GM21717 (cell line): ENCODE data around the gene EIF4G3.
"Not testable (repeated sequence)": the region's sequence is repeated elsewhere in the genome, so short reads cannot be mapped to it uniquely, and the experiment has no call there.

ENCODE experiments used
- ATAC-seq: cut with Tn5 transposase; IDR thresholded peaks from one replicate; pipeline ENCODE4 v1.9.1; 2021; ENCODE audit warnings: mild to moderate bottlenecking, moderate library complexity; ENCODE audit not compliant: unreplicated experiment

EIF4G3 gene, protein sequence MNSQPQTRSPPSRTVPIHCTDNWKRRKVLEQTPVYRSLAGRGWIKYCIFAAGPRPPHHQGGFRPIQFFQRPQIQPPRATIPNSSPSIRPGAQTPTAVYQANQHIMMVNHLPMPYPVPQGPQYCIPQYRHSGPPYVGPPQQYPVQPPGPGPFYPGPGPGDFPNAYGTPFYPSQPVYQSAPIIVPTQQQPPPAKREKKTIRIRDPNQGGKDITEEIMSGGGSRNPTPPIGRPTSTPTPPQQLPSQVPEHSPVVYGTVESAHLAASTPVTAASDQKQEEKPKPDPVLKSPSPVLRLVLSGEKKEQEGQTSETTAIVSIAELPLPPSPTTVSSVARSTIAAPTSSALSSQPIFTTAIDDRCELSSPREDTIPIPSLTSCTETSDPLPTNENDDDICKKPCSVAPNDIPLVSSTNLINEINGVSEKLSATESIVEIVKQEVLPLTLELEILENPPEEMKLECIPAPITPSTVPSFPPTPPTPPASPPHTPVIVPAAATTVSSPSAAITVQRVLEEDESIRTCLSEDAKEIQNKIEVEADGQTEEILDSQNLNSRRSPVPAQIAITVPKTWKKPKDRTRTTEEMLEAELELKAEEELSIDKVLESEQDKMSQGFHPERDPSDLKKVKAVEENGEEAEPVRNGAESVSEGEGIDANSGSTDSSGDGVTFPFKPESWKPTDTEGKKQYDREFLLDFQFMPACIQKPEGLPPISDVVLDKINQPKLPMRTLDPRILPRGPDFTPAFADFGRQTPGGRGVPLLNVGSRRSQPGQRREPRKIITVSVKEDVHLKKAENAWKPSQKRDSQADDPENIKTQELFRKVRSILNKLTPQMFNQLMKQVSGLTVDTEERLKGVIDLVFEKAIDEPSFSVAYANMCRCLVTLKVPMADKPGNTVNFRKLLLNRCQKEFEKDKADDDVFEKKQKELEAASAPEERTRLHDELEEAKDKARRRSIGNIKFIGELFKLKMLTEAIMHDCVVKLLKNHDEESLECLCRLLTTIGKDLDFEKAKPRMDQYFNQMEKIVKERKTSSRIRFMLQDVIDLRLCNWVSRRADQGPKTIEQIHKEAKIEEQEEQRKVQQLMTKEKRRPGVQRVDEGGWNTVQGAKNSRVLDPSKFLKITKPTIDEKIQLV (N-terminal part only)

DNA sequence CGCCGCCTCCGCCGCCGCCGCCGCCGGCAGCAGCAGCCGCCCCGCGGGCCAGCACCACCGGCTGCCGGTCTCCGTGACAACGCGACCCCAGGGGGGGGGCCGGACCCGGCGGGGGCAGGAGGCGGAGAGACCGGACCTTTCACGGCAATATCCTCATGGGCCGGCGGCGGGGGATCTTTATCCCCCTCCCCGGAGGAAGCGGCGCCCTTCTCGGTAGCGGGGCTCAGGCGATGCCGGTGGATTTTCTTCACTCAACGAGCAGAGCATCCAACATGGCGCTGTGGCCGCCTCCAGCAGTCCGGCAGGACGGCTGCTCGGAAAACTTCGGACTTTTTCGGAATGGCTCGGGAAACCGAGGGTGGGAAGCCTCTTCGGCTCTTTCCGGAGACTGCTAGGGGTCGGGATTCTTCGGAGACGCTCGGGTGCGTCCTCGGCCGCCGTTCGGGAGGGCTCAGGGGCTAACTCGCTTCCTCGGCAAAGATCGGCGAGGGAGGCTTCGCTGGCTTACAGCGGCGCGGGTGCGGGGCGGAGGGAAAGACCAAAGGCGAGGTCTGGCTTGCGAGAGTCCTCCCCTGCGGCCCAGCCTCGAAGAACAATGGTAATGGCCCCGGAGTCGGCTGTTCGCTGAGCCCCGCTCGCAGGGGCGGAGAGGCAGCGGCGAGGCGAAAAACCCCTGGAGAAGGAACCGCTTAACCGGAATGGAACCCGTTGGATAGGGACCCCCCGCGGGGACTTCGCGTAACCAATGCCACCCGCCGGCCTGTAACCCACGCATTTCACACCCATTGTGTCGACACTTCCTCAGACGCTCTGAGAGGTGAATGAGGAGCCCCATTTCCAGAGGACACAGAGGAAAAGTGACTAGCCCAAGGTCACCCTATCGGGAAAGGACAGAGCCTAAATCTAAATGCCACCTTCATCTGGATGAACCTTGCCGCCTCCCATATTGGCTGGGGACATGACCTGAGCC is at the start of gene EIF4G3:
EIF4G3 (minus strand) TSS at position 312 of the 970 bp plus-strand sequence. CDS start 174,155 bp downstream, outside the sequence.
- peak; percentile 77 for ATAC-seq

DNA sequence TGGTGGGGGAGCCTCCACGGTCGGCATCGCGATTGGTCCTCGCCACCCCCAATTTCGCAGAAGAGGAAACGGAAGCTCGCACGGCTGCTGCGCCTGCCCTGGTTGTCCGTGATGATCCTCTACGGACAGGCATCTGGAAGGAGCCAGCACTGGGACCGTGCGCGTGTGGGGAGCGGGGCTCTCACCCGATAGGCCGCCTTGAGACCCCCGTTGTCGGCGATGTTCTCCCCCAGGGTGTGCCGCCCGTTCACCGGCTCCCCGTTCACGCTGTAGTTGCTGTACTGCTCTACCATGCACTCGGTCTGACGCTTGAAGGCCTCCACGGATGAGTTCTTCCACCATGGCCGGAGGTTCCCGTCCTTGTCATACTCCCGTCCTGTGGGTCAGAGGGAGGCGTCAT is 48.4 kb upstream of the EIF4G3 start:
- no peak for ATAC-seq

DNA sequence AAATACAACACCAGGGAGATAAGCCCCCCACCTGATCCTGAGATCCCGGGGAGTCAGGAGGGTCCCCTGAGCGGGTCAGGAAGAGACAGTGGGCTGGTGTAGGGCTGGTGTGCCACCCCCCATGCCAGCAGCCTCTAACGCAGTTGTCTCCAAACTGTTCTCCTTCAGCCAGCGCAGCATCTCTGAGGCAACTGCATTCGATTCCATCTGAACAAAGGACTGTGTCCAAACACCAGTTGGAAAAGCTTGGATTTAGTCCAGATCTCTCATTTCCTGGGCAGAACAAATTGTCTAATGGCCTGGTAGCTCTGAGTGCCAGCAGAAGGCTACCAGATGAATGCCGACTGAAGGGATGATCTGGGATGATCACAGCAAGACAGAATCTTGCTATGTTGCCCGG is 44.1 kb upstream of the EIF4G3 start:
- no peak for ATAC-seq

DNA sequence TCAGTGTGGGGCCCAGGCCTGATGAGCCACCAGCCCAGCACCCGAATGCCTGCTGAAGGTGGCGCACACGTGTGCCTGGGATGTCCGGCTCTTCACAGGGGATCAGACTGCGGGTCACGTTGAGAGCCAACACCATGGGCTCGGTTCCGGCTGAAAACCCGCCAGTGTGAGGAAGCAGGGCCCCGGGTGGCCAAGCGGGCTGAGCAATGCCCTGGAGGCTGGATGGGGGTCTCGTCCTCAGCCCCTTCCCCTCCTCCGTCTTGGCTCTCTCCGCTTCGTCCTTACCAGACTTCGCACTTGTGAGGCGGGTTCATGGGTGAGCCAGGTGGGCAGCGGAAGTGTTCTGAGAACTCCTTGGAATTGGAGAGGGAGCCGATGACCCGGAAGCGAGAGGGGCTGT is 43.0 kb upstream of the EIF4G3 start:
- no peak for ATAC-seq

DNA sequence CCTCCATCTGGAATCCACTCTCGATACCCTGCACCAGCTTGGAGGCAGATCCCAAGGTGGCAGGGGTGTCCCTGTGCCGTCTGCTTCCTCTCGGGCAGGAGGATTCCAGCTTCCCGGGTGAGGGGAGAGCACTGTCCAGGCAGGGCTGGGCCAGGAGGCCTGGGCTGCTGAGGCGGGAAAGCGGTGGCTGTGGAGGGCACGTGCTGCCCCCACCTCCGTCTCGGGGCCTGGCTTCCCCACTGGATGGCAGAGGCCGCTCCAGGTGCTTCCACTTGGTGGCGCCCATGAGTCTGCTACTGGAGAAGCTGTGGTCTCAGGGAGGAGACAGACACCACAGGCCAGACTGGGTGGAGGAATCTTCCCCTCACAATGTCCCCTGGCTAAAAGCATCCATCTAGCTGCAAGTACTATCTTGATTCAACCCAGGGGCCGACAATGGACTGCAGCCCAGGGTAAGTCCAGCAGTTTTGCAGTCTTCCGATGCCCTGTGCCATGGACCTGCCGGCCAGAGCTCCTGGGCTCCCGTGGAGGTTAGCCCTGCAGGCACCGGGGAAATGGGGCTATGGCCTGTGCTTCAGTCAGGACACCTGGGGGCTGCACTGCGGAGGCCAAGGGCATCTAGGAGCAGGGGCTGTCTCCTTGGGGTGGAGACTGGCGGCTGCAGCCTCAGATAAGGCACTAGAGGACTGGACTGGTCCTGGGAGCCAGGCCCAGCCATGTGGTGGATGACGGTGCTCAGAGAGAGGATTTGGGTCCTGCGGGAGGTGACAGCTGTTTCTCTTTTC is 41.3 kb upstream of the EIF4G3 start:
- ATAC-seq = no peak

DNA sequence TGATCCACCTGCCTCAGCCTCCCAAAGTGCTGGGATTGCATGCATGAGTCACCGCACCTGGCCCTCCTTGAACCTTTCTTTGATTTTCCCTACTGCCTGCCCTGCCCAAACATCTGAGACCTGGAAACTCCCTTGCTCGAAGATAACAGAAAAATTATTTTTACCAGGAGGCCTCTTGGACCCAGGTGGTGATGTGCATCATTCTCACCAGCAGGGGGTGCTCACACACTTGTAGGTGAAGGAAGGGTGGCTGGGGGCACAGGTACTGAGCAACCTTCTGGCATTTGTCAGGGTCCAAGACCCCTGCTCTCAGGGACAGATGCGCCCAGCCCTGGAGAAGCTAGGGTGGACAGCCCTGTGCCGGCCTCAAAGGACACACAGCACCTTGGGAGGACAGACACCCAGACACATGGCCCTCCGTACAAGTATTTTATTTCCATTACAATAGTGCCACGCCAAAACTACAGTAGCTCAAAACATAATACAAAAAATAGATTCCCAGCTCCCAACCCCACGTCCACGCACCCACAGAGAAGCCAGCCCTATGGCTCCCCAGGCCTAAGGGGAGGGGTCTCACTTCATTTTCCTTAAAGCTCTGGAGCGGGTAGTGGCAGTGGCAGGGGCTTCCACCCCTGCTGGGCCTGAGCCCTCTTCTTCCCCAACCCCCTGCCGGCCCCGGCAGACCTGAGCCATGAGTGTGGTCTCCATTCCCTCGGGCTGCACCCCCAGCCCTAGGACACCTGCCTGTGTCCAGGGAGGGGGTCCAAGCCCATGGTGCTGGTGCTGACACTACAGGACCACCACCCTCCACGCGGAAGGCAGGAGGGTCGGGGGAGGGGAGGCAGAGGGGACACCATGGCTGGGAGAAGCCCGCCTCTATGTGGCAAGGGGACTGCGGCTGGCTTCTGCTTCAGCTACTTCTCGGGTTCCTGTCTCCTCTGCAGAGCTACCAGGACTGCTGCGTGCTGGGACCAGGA is 40.4 kb upstream of the EIF4G3 start:
- ATAC-seq = no peak

DNA sequence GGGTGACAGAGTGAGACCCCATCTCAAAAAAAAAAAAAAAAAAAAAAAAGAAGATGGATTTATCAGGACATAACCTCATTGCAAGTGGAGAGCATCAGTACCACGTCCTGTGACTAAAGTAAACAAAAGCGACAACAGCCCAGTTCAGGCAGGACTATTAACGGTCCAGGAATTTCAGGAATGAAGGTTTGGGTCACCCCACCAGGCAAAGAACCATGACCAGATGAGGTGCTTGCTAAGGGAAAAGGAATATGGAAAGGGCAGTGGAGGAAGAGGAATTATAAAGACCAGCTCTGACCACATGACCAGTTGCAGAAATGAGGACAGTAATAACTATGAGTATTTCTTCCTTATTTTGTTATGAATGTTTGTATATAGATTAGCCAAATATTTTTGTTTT is 35.4 kb upstream of the EIF4G3 start:
- ATAC-seq = no peak

DNA sequence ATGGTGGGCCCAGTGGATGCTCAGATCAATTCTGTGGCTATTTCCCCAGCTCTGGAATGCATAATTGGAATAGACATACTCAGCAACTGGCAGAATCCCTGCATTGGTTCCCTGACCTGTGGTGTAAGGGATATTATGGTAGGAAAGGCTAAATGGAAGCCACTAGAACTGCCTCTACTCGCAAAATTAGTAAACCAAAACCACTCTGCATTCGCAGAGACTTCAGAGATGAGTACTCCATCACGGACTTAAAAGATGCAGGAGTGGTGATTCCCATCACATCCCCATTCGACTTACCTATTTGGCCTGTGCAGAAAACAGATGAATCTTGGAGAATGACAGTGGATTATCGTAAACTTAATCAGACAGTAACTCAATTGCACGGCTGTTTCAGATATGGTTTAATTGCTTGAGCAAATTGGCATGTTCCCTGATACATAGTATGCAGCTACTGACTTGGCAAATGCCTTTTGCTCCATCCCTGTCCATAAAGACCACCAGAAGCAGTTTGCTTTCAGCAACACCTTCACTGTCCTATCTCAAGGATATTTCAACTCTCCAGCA is 31.5 kb upstream of the EIF4G3 start:
- not testable (repeated sequence) for ATAC-seq

DNA sequence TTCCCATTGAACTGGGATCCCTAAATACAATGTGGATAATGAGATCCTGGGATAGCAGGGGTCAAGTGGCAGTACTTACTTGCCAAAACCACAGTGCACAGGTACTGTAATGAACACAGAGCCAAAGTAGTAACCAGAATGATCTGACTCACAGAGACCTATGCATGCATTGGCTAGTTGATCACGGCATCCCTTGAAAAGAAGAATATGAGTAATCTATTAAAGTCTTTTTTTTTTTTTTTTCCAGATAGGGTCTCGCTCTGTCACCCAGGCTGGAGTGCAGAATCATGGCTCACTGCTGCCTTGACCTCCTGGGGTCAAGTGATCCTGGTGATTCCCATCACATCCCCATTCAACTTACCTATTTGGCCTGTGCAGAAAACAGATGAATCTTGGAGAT is 29.4 kb upstream of the EIF4G3 start:
- ATAC-seq = no peak

DNA sequence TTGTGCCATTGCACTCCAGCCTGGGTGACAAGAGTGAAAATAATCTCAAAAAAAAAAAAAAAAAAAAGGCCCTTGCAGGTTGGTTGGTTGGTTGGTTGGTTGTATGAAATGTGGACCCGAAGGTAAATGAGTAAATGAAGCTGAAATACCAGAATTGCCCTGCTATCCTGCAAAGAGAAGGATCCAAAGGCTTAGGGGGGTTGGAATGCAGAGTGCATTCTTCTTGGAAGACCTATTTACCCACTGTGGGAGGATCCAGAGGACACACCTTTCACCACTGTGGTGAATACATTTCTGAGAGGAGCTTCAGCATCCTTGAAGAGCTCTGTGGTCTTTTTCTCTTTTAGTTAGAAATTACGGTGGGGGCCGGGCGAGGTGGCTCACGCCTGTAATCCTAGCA is 28.7 kb upstream of the EIF4G3 start:
- no peak for ATAC-seq

DNA sequence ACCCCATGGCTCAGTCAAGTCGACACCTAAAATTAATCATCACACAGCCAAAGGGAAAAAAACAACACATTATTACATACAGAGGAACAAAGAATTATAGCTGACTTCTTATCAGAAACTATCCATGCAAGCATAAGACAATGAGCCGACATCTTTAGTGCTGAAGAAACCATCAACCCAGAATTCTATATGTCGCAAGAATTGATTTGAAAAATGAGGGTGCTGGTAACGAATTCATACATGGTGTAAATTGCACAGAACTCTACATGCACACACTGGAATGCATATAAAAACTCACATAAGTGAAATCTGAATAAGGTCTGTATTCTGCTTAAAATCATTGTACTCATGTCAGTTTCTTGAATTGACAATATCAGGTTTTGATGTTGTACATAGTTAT is 25.0 kb upstream of the EIF4G3 start:
- ATAC-seq = no peak

DNA sequence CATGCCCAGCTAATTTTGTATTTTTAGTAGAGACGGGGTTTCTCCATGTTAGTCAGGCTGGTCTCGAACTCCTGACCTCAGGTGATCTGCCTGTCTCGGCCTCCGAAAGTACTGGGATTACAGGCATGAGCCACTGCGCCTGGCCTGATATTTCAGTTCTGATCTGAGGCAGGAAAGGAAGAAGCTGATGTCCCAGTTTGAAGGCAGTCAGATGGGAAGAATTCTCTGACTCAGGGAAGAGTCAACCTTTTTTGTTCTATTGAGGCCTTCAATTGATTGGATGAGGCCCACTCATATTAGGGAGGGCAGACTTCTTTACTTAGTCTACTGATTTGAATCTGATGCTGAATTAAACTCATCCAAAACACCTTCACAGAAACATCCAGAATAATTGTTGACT is 24.5 kb upstream of the EIF4G3 start:
- ATAC-seq = not testable (repeated sequence)

DNA sequence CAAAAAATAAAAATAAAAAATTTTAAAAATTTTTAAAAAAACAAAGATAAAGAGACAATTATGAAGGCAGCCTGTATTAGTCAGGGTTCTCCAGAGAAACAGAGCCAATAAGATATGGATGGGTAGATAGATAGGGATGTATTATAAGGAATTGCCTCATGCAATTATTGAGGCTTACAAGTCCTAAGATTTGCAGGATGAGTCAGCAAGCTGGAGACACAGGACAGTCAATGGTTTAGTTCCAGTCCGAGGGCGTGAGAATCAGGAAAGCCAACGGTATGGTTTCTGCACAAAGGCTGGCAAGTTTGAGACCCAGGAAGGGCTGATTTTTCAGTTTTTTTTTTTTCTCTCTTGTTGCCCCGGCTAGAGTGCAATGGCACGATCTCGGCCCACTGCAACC is 24.1 kb upstream of the EIF4G3 start:
- ATAC-seq = no peak

DNA sequence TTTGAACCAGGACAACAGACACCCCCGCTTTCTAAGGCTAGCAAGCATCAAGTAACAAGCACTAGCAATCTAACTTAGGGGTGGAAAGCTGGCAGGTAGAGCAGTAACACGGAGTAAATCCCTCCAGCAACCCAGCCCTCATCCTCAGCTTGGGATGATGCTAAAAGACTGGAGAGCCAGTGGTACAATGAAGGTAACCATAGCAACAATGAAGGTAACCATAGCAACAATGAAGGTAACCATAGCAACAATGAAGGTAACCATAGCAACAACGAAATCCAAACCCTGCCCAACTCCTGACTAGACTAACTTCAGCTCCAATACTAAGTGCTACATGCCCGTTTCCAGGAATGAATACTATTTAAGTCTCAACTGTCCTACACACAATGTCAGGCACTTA is 22.2 kb upstream of the EIF4G3 start:
- ATAC-seq = no peak

DNA sequence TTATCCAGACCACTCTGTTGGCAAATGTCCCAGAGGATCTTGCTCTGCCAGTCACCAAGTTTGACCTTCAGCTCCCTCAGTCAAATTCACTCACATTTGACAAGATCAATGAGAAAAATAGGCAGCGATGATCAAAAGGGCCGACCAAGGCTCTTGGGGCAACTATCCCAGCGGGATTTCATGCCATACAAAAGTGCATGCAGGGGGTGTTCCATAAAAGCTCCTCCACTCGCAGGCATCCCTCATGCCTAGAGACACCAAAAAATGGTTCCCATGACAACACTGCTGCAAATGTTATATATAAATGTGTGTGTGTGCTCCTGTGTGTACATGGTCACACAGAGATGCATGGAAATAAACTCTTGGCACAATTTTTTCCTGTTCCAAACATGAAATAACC is 16.2 kb upstream of the EIF4G3 start:
- no peak for ATAC-seq

DNA sequence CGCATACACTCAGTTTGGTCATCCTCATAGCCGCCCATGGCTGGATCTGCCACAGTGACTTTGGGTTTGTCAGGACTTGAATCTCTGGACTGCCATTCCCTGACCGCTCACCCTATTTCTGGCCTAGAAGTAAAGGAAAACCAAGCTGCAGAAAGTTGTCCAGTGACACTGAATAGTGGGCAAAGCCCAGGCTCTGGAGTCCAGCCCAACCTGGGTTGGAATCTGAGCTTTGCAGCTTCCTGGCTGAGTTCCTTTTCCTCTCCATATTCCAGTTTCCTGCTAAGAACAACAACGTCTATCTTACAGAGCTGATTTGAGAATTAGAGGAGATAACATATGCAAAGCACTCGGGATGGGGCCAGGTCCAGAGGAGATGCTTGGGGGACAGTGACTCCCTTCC is 15.6 kb upstream of the EIF4G3 start:
- no peak for ATAC-seq

DNA sequence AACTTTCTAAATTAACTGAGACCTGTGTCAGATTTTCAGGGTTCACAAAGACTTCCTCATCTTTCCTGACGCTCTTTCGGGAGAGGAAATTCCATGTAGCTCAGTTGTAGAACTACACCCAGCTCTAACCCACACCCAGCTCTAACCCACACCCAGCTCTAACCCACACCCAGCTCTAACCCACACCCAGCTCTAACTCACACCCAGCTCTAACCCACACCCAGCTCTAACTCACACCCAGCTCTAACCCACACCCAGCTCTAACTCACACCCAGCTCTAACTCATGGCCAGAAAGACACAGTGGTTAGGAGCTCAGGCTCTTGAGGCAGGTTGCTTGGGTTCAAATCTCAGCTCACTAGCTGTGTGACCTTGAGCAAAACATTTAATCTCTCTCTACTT is 14.1 kb upstream of the EIF4G3 start:
- ATAC-seq = not testable (repeated sequence)

DNA sequence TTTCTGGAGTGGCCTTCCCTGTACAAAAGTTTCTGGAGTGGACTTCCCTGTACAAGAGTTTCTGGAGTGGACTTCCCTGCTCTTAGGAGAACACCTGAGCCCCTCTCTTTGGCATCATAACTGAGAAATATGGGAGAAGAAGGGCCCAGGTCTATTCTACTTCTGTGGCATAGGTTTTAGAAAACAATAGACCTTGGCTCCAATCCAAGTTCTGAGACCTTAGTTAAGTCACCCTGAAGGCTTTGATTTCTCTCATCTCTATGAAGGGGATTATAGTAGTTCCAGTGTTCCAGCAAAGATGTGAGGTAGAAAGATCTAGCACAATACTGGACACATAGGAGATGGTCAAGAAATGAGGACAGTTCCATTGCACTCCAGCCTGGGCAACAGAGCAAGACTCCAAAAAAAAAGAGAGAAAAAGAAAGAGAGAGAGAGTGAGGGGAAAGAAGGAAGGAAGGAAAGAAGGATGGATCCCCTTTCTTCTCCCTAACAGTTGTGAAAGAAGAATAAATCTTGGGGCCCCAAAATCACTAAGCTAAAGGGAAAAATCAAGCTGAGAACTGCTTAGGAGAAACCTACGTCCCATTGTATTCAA is 13.3 kb upstream of the EIF4G3 start:
- ATAC-seq = no peak
